NCI-H1105 treated with DMSO at 0.1 percent for 48 hours (cell line): ENCODE results near the gene DRAM1.

ENCODE experiments used
- DNase-seq: peaks from one replicate; lab custom pipeline; 2025; lab: John Stamatoyannopoulos, UW

DRAM1 gene

DNA sequence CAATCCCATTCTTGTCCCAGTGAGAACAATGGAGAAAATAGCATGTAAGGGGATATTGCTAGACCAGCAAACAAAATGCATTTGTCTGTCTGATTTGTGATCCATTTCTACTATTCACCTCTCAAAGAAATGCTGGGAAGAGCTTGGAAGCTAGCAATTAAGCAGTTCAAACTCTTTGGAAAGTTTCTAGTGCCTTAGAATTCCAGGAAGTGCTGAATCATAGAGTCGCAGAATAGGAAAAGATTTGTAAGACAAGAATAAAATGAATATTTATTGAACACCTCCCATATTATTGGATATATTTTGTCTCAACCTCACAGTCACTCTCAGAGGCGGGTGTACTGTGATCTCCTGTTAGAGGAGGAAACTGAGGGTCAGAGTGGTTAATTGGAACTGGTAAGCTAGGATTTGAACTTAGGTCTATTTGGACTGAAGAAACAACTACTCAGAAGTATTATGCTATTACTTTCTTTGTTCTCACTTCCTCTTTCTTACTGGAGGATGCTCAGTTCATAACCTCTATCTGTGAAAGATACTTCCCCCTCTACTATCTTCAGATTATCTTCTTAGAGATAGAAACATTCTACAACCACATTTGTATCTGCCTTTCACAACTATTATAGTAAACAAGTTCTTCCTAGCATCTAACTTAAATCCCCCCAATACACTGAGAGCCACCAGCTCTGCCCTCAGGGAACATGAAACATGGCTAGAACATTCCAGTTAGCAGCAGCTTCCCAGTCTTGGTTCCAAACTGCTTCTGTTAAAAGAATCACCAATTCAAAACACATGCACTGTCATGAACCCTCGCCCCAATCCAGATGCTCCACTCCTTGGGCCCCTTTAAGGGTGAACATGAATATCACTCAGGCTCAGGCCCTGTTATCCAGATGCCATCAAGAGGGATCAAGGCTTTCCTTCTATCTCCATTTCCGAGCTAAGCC, 64.2 kb downstream of the DRAM1 start:
- no peak for DNase-seq

DNA sequence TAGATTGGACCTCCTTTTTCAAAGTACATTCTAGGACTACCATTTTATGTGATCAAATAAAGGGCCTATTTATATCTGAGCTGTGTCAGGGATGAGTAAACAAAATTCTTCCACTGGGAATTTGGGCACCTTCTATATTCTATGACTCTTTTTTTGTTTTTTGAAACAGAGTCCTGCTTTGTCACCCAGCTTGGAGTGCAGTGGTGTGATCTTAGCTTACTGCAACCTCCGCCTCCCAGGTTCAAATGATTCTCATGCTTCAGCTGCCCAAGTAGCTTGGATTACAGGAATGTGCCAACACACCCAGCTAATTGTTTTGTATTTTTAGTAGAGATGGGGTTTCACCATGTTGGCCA, 64.8 kb downstream of the DRAM1 start:
- no peak for DNase-seq

DNA sequence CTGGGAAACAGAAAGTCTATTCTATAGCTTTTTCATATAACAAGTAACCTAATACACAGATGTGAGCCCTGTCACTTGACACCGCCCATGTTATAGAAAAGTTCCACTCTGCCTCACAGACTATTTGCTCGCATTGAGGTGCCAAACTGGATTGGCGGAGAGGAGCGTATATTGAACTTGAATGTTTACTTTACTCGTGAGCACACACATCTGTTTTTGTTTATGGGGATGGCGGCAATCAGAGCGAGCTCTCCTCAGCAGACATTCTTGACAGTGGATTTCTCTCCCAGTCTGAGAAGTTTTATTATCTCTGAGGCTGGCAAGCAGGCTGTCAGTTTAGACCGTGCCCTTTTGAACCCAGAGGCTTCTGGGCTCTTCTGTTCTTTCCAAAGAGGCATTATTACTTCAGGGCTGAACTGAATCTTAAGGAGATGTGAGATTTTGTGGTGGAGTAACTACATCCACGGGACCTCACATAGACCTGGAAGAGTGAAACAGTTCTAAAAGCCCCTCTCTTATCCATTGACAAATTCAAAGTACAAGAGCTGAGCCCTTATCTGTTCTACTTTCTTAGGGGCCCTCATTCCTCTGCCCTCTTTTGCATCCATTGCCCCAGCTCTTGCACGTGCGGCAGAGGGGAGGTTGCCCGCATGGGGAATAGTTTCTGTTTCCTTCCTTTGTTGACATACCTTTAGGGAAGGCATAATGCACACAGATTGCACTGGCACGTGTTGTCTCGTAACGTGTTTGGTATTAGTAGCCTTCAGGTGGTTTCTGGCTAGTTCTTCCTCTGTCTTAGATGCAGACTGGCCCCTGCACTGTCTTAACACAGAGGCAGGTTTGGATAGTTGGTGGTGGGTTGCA, 68.2 kb downstream of the DRAM1 start:
- DNase-seq = peak; percentile 12

DNA sequence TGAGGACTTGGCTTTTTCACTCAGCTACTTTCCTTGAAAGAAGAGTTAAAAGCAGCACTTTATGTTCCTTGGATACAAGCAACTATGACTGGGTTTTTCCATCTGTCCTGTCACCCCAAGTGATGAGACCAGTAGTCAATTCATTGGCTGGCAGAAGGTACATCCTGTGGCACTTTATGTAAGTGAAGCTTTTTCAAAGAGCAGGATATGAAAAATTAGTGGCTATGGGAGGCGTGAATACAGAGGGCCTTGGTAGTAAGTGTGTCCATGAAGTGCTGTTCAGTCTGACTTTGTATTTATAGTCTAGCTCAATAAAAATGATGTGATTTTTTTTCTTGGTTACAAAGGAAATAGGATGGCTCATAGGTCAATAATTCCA, 68.8 kb downstream of the DRAM1 start:
- no peak for DNase-seq

DNA sequence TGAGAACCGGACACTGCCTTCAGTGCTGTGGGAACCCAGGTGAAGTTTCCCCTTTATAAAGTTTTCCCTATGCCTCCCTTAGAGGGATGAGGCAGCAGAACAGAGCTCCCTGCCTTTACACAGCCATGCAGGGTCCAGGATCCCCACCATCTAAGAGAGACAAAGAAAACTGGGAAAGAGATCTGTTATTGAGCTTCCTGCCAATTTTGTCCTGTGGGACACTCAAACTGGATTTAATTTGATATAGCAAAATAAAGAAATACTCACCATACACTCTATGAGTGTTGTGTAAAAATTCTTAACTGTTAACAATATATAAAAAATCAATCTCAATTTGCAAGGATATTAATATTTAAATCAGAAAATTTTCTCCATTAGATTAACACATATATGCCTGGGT, 69.9 kb downstream of the DRAM1 start:
- no peak for DNase-seq

DNA sequence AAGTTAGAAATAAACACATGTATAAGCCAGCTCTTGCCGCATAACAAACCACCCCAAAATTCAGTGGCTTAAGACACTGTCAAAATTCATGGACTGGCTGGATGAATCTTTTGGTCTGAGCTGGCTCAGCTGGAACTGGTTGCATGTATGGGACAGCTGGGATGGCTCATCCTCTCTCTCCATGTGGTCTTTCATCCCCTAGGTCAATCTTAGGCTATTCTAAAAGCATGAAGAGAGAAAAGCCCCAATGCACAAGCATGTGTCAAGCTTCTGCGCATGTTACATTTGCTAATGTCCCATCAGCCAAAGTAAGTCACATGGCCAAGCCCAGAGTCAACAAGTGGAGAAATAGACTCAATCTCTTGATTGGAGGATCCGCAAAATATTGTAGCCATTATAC, 71.0 kb downstream of the DRAM1 start:
- no peak for DNase-seq

DNA sequence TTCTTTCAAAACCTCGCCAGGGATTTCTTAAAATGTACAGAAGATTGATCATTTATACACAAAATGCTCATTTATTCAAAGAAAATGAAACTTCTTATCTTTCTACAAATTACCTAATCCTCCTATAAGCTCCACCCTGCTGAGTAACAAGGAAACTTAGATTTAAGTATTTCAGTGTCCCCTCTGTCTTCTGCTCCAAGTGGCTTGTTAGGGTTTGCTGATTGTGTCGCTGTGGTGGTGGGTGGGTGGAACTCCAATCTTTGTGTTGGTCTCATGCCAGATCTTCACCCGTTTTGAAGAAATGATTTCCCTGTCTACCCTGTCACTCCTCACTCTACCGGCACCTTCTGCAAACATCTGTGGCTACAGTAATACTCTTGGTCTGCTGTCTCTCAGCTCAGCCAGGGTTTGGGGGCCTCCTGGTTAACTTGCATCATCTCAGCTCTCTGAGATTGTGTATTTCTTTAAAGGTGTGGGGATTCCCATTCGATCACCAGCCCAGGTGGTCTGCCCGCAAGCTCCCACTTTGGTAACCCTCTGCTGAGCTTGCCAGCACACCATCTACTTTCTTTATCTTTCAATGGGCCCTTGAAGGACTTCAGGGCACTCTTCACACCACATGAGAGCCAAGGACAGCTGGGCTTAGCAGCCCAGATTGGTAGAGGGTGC, 73.8 kb downstream of the DRAM1 start:
- no peak for DNase-seq

DNA sequence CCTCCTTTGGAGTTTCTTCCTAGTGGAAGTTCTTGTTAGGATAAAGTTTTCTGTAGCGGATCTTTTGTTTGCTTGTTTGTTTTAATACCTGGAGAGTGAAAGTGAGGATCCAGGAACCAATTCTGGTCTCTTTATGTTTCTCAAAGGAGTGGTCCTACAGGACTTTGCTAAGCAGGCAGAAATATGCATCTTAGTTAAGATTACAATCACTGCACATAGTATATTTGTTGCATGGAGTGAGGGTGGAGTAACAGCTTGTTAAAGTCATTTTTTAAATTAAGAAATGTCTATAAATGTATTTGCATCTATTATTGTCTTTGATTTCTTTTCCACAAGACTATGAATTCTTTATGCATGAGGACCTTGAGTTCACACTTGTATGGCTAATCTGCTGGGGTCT, 76.7 kb downstream of the DRAM1 start:
- no peak for DNase-seq

DNA sequence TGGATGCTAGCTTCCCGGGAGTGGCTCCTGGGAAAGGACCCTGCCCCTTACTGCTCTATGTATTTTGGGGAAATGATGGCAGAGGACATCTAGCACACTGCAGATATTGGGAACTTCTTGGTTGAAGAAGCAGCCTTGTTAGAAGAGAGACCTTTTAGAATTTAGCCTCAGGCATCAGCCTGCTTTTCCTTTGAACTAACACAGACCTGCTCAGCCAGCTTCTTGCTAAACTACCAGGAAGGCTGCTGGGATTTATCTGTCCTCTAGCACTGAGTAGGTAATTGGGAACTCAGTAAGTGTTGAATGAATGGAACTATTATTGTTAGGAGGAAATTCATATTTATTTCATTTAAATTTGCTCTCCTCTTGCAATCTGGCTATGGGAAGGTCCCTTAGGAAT, 77.3 kb downstream of the DRAM1 start:
- DNase-seq = no peak

DNA sequence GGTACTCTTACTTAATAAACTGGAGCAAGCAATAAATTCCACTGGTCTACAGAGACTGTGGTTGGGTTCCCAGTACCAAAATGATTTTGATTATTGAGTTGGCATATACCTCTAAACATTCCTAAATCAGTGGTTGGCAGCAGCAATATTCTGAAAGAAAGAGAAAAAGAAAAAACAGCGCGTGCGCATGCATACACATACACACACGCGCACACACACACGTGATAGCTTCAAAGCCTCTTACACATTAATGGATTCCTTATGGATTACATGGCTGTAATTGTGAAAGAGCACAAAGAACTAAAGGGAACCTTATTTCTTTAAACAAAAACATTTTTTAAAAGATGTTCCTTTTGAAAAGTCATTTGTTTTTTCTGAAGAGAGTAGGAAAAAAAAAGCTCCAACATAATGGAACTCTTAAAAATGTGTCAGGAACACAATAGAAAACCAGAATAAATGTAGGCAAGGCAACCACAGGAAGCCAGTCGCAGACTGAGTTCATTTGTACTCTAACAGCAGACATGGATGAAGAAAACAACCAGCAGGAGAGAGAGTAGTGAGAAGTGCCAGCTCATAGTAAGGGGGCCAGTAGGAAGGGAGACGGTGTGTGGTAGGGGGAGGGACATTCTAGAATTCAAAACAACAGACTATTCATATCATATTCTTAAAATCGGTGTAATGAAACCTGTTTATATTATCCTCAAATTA, 80.0 kb downstream of the DRAM1 start:
- no peak for DNase-seq

DNA sequence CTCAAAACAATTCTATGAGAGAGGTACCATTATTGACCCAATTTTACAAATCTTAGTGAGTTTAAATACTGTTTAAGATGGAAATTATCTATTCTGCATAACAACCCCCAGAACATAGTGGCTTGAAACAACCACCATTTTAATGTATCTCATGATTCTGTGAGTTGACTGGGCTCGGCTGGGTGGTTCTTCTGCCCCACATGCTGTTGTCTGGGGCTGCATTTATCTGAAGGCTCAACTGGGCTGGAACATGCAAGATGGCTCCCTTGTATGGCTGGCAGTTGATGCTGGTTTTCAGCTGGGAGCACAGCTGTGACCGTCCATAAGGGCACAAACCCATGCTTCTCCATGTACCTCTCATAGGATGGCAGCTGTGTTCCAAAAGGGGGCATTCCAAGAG, 82.2 kb downstream of the DRAM1 start:
- no peak for DNase-seq

DNA sequence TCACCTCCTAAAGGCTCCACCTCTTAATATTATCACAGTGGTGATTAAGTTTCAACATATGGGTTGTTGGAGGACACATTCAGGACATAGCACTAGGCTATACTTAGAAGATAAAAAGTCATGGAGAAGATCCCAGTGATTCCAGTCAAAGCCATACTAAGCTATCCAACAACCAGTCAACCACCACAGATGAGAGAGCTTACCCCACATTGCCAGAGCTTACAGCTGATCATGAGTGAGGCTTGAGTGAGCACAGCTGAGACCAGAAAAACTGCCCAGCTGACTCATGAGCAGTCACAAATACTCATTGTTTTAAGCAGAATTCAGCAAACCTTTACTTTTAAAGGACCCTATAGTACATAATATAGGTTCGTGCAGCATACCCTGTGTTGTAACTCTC, 85.1 kb downstream of the DRAM1 start:
- no peak for DNase-seq

DNA sequence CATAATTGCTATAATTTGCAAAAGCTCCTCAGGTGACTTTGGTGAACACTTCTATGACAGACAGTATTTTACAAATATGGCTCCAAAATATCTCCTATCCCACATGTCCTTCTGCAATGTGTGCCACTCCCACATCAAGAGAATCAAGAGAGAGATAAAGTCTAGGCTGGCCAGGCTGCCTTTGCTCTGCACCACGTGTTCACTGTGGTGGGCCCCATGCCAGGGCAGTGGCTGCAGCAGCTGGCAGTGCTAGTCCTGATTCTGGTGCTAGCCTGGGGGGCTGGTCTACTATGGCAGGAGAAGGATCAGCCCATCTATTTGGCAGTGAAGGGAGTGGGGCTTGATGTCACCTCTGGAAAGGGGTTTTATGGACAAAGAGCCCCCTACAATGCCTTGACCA, 86.3 kb downstream of the DRAM1 start:
- no peak for DNase-seq

DNA sequence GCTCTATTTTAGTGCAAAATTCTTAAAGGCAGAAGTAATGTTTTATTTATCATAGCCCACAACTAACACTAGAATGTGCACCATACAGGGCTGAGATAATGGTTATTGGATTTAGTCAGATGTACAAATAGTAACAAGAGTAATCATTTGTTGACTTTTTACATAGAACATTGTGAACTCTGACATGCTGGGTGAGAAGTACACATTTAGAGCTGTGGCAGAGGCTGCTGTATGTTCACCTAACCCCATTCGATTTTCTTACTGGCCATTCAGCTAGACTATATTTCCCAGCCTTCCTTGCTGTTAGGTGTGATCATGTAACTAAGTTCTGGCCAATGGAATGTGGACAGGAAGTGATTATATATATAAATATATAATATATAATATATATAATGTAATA, 89.1 kb downstream of the DRAM1 start:
- DNase-seq = no peak

DNA sequence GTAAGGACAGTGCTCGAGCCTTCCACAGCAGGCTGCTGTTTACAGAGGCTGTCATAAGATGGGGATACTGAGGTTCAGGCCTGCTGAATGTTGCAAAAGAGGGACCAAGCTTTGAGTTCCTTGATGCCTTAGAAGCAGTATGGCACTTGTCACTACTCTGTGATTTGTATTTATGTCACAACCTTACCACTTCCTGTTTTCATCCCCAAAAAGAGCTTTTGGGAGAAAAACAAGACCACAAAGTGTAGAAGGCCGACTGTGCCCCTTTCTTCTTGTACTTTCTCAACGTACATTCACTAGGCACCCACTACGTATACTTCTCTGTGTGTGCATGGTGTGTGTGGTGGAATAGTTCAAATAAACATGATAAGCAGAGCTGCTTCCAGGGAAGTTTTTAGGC, 90.1 kb downstream of the DRAM1 start:
- DNase-seq = no peak

DNA sequence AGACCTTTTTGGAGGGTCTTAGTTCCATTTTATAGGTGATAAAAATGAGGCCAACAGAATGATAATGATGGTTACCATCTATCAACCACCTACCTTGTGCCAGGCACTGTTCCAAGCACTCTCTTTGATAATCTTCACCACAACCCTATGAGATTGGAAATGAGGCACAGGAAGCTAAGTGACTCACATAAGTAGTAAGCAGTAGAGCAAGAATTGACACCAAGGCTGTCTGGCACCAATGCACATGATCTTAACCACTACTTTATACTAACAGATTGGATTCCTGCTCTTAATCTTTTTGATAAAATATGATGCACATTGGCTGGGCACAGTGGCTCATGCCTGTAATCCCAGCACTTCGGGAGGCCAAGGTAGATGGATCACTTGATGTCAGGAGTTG, 91.4 kb downstream of the DRAM1 start:
- no peak for DNase-seq
